ENCODE data around the gene CD2AP.
"Not testable (repeated sequence)": the region's sequence is repeated elsewhere in the genome, so short reads cannot be mapped to it uniquely, and the experiment has no call there.

The CD2AP gene

DNA sequence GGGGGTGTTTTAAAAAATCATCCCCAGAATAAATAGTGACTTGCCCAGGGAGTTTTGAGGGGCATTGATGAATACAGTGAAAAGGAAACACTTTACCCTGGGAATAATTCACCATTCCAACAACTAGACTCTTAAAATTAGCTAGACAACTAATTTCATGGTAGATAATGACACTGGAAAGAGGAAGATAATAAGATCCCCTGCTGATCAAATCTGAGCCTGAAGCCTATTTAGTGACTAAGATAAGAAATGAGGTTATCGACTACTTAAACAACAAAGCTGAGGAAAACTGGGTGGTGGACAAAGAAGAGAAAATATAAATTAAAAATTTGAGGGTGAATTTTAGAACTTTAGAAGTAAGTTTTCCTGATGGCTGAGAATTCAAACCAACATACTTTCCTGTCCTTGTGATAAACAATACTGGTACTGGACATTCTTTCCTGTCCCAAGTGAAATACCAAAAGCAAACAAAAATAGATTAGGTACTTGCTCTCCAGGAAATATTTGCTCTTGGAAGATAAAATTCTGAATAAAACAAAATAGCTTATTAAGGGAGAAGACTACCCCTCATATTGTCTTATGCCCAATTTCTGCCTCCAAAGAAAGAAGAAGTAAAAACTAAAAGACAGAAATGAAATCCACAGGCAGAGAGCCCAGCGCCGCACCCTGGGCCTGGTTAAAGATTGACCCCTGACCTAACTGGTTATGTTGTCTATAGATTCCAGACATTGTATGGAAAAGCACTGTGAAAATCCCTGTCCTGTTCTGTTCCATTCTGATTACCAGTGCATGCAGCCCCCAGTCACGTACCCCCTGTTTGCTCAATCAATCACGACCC lies 156.8 kb downstream of the CD2AP start:
- no peak for DNase-seq (ENCODE audit: low read depth)

GRCh38 chr6:47646689-47647088 lies 169.1 kb downstream of the CD2AP start:
- no peak for DNase-seq (ENCODE audit: low read depth)

- DNase-seq (ENCODE audit: low read depth) = no peak
These were observed 169.6 kb downstream of the CD2AP start for GRCh38 chr6:47647188-47647587.

DNA sequence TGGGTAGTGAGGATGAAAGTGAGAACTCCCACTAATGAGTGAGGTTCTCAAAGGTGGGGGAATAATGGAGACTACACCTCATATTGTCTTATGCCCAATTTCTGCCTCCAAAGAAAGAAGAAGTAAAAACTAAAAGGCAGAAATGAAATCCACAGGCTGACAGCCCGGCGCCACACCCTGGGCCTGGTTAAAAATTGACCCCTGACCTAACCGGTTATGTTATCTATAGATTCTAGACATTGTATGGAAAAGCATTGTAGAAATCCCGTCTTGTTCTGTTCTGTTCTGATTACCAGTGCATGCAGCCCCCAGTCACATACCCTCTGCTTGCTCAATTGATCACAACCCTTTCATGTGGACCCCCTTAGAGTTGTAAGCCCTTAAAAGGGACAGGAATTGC lies 170.0 kb downstream of the CD2AP start:
- DNase-seq (ENCODE audit: low read depth) = not testable (repeated sequence)

DNA sequence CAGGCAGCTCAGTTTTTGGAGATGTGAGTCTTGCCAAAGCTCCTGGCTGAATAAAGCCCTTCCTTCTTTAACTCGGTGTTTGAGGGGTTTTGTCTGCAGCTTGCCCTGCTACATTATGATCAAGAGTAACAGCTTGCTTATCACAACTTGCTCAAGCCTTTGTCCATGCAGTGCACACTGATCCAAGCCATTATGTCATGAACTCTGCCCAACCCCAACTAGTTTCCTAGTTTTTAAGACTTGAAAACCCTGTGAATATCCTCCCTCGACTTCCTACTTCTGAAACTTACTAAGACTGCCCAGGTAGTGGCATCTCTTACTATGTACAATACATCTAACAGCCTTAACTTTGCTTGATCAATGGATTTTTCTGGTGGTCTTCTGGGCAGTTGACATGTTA lies 170.4 kb downstream of the CD2AP start:
- no peak for DNase-seq (ENCODE audit: low read depth)

- DNase-seq (ENCODE audit: low read depth) = no peak
These were observed 173.2 kb downstream of the CD2AP start for GRCh38 chr6:47650553-47651432.

DNA sequence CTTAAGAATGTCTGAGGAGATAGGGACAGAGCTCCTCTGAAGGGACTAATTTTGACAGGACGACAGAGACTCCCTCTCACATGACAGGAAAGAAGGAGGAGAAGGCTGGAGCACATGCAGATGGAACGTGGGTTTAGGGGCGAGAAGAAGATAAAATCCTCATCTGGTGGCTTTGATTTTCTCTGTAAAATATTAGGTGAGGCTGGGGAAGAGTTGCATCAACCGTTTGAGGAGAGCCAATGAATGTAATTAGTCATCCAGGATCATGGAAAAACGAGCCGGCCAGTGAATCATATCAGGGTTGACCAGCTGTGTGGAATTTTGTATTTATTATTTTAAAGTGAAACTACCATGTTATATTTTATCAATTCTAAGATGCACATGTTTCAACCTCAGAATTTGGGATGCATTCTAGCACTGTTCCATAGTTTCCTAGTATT lies 173.9 kb downstream of the CD2AP start:
- DNase-seq (ENCODE audit: low read depth) = no peak

DNA sequence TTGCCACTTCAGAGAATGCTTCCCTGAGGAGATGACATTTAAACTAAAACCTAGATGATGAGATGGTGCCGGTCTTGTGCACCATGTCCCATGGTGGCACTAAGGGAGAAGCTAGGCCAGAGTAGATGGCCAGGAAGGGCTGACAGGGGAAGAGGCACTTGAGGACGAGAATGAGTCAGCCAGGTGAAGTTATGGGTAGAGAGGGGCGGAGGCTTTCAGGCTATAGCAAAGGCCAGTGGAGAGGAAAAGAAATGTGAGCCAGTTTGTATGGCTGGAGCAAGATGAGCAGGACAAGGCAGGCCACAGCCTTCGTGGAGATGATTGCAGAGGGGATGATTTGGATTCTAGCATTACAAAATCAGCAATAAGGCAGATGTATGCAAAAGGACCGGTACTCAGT lies 176.1 kb downstream of the CD2AP start:
- DNase-seq (ENCODE audit: low read depth) = no peak

DNA sequence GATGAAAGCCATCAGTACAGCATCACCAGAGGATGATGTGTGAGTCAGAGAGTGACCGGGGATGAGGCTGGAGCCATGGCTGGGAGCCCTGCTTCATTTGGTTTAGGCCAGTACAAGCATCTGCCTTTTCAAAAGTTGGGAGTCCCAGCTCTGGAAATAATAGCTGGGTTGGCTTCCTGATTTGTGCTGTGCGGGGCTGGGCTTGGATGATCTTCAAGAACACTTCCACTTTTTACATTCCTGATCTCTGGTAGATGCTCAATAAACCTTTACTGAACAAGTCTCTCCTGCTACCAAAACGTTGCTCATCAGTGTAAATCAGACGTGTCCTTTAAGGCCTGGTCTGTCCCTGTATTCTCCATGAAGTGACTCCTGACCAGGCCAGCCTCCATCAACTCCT lies 176.7 kb downstream of the CD2AP start:
- no peak for DNase-seq (ENCODE audit: low read depth)

DNA sequence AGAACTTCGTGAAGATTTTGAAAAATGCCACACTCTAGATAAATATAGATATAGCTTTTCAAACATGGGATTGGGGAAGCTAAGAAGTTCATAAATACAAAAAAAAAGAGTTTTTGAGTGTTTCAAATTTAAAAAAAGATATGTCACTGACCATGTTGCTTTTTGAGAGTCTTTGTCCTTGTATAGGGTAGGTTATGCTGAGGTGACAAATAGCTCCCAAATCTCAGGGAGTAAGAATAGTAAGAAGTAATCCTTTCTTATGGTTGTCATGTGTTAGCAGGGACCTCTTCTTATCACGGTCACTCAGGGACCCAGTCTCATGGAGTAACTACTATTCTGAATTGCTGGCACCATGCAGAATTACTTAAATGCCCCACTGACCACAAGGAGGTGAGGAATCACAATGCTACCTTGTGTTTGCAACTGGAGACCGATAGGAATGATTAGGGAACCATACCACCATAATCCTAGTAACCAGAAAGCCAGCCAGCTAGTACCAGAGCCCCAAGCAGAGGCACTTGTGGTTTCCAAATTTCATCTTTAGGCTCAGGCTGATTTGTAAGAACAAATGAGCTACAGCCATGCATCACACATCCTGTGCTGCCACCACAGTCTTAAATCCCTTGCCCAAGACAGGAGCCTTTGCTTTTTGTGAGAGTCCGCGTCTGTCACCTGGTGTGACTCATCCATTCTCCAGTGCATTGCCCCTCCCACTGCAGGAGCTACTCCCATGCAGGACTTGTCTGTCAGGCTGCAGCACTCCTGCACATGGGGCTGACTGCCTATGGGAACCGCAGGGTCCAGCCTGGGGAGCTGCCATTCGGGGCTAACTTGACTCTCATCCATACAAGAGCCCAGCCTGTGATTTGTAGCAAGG lies 178.4 kb downstream of the CD2AP start:
- DNase-seq (ENCODE audit: low read depth) = peak; percentile 2

DNA sequence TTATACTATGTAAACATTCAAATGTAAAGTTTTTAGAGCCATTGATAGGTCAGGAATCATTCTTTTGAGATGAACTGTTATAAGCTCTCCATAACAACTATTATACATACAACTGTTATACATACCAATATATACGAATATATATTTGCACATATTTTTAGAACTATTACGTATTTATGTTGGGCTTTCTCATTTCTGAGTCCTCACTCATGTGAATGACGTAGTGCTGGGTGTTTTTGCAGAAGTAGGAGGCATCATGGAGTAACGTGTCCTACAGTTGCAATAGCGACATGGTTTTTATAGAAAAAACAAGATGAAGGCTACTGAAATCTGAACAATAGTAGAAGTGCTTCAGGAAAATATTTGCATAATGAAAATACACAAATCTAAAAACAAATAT lies 184.4 kb downstream of the CD2AP start:
- DNase-seq (ENCODE audit: low read depth) = no peak

GRCh38 chr6:47663462-47664216 lies 186.1 kb downstream of the CD2AP start:
- no peak for DNase-seq (ENCODE audit: low read depth)

DNA sequence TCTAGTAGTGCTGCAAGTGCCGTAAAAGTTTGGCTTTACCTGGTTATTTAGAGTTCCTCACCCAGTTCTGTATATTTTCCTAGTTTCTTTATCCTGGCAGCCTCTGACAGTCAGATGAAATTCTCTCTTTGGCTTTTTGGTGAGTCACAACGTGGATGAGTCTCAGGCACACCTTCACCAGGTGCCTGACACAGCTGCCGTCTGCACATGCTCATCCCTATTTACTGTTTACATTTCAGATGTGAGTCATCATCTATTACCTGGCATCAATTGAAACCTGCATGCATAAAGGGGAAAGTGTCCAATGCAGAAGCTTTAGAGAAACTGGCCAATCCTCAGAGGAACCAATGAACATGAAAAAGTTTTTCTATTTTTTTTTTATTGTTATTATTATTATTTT lies 187.5 kb downstream of the CD2AP start:
- no peak for DNase-seq (ENCODE audit: low read depth)

- DNase-seq (ENCODE audit: low read depth) = no peak
These were observed 192.3 kb downstream of the CD2AP start for GRCh38 chr6:47669684-47670513.

GRCh38 chr6:47670851-47671250 lies 193.3 kb downstream of the CD2AP start:
- no peak for DNase-seq (ENCODE audit: low read depth)

- no peak for DNase-seq (ENCODE audit: low read depth)
These were observed 194.2 kb downstream of the CD2AP start for GRCh38 chr6:47671777-47672176.

DNA sequence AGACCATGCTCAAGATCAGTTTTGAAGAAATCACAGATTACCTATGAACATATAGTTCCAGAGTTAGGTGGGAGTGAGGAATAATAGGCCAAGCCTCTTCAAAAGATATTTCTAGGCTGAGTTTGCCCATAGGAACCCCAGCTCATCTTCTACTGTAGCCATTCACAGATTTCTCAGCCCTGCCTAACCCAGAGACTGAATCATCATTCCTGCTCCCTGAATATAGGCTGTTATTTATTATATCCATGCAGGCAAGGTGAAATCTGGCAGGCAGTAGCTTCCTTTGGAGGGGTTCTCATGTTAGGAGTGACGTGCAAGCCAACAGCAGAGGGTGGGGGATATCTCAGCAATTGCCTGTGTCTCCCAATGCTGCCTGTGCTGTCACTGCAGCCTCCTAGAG lies 195.2 kb downstream of the CD2AP start:
- no peak for DNase-seq (ENCODE audit: low read depth)

GRCh38 chr6:47674673-47675072 lies 197.1 kb downstream of the CD2AP start:
- no peak for DNase-seq (ENCODE audit: low read depth)
